GM19025 (cell line): ENCODE results near the gene KCNT2.

Experiments
- ATAC-seq: cut with Tn5 transposase; IDR thresholded peaks from one replicate; pipeline ENCODE4 v1.9.1; 2021; ENCODE audit warnings: mild to moderate bottlenecking, low read depth, moderate library complexity; ENCODE audit not compliant: unreplicated experiment

The KCNT2 gene

DNA sequence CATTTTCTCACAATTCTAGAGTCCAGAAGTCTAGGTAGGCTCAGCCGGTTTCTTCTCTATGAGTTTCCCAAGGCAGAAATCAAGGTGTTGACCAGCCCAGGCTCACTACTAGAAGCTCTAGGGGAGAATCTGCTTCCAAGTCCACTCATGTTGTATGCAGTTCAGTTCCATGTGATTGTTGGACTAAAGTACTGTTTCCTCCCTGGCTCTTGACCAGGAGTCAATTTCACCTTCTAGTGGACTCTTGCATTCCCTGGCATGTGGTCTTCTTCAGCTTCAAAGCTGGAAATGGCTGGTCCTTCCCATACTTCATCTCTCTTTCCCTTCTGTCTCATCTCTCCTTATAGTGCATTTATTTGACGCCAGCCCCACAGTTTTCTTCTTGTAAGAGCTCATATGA, 153.4 kb downstream of the KCNT2 start:
- ATAC-seq = no peak

DNA sequence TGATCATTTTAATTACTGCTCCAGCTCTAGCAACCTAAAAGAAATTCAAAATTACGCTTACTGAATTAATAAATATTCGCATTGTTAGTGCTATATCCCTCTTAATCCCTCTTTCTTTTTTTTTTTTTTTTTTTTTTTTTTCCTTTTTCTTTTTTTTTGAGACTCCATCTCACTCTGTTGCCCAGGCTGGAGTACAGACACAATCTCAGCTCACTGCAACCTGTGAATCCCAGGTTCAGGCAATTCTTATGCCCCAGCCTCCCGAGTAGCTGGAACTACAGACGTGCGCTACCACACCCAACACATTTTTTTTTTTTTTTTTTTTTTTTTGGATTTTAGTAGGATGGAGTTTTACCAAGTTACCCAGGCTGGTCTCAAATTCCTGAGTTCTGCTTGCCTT, 157.1 kb downstream of the KCNT2 start:
- no peak for ATAC-seq

DNA sequence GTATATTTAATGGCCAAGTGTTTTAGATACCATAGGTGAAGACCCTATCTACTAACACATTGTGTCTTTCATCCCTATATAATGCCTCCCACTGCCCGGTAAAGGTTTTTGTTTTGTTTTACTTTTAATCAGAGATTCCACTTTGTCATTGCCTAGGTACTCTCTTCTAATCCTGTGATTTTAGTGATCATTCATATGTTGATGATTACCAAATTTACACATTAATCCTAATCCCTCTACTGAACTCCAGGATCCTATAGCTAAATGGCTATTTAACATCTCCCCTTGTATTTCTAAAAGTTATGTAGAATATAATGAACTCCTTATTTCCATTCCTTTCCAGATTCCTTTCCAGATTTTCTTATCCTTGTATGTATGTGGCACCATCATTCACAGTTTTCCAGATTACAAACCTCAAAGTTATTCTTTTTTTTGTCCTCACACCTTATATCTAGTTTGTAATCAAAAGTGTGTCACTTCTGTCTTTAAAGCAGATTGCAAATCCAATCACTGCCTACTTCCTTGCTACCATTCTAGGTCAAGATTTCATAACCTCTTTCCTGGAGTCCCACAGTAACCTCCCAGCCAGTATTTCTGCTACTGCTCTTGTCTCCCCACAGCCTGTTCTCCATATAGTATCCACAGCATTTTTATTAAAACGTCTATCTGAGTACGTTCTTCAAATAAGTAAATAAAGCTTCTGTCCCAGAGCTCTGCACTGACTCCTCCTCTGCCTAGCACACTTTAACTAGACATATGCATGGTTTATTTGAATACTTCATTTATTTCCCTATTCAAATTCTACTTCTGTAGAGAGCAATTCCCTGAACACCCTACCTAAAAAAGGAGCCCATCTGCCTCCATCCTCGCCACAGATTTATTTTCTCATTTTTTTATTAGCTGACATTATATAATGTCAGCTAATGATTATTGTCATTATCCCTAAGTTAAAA, 157.8 kb downstream of the KCNT2 start:
- no peak for ATAC-seq

DNA sequence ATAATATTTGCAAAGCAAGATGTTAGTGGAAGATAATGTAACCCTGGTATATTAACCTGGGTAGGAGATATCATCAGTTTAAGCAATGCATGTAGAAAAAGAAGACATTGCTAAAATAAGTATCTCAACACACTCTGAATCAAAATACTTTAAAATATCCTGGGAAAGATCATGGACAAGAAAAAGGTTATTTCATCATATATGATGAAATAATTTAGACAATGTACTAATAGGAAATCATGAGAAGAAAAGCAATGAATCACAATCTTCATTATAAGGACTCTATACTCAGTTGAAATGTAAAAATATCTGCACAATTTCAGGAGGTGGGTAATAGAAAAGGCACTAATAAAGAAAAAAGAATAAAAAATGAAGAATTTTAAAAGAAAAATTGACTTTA, 158.8 kb downstream of the KCNT2 start:
- no peak for ATAC-seq

DNA sequence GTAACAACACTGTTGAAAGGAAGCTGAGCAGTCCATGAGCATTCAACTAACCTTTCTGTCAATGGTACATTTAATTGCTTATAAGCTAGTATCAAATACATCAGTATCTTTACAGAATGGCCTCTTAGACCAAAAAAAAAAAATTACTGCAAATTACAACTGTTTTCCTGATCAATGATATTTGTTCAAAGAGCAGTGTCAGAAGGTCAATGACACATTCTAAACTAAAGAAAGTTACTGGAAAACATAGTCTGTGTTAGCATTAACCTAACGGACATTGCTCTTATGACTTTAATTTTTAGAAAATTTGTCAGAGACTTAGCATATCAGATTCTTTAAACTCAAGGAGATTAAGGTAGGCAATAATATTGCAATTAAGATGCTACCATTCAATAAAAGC, 162.5 kb downstream of the KCNT2 start:
- ATAC-seq = no peak

DNA sequence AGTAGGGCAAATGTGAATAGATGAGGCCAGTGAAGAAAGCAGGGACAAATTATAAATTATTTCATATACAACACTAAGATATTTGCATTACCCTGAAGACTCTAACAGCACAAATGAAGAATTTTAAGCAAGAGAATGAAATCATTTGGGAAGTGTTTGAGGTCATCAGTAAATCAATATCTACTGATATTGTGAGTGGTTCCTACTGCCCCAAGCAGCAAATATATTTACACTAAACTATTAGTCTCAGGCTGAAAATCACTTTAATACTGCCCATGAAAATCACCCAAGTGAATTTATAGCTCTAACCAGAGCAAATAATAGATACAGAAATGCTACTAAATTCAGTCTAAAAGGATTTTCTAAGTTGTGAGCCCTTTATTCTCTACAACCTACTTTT, 163.6 kb downstream of the KCNT2 start:
- ATAC-seq = no peak

DNA sequence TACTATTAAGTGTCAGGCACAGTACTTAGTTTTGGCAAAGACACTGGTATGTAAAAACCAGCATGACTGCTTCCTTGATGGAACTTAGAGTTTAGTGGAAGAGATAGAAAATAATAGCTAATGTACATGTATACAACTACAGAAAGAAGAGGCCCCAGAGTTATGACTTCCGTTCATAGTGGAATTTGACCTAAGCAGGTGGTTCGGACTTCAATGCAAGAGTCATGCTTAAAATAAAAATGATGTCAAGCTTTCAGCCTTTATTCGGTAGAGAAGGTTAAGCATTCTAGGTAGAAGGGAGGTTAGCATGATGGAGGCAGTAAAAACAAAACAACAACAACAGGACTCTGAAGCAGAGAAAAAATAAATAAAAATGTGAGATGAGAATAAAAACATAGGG, 165.9 kb downstream of the KCNT2 start:
- no peak for ATAC-seq

DNA sequence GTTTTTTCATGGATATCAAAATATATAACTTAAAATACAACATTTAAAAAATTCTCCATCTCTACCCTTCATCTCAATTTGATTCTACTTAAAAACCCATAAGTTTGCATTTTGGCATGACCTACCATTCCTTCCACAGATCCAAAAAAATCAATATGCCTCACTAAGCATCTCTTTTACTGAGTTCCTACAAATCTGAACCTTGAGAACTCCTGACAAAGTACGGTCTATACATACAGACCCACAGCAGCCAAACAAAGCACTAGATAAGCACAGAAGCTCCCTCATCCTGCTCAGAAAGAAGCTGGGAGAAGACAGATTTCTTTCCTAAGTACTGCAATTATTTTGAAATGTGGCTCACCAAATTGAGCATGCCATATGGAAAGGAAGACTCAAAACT, 167.5 kb downstream of the KCNT2 start:
- ATAC-seq = no peak

DNA sequence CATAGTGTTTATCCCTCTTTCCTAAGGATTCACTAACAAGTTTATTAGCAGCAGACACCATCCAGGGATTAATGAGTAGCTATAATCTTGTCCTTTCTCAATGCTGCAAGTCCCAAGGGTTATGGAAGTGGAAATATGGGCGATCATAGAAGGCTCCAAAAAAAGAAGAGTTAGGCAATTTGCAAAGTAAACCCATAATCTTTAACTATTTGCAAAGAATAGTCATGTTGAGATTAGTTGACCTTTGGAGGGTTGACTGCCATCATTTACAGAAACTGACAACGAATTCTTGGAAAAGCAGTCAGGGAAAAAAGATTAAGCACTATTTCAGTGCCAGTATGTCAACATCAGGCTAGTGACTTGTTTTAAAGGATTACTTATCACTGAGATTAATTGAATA, 169.9 kb downstream of the KCNT2 start:
- no peak for ATAC-seq

DNA sequence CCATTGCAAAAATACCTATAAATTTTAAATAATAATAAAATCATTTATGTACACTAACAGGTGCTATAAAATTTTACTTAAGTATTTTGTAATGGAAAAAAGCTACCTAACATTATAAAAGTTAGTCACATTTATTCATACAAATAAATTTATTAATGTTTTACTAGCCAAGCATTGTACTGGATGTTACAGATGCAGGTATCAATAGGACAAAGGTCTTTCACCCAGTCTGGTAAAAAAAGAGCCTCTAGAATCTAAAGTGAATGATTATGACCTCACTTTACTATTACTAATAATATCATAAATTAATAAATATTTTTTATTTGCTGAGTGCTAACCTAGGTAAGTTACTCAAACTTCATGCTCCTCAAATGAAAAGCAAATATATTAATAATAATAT, 170.6 kb downstream of the KCNT2 start:
- ATAC-seq = no peak

DNA sequence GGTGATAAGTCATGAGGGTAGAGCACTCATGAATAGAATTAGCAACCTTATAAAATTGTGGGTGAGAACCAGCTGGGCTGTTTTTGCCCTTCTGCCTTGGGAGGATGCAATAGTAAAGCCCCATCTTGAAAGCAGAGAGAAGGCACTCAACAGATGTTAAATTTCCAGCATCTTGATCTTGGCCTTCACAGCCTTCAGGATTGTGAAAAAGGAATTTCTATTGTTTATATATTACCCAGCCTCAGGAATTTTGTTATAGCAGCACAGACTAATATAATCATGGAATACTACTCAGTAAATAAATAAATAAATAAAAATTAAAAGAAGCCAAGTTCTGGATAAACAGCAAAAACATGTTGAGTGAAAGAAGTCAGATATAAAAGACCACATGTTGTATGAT, 175.2 kb downstream of the KCNT2 start:
- ATAC-seq = no peak

DNA sequence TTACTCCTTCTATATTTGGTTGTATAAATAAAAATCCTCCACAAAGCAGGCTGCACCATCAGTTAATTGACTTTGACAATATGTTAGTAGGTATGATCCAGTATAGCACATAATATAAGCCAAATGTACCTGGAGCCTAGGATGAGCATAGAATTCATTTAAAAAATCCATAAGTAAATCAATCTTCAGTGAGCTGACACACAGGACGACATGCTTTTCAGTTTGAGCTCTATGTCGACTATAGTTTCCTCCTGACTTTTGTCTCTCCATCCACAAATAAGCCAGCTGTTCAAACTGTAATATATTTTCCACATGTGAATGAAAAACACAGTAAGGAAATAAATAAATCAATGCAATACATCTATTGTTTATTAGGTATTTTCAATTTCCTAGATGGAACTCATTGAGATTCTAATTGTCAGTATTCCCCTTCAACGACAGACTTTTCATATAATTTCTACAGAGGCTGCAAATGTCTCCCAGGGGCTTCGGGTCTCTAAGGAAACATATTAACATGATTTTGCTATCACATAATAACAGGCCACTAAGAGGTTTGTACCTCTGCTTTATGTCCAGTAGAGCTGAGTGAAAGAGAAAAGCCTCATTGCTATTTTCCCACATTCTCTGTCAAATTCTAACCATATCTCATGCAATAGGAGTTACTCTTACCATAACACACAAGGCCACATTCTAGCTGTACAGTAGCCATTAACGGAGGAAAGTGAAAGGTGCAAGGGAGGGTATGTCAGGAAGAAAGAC, 180.1 kb downstream of the KCNT2 start:
- ATAC-seq = no peak

DNA sequence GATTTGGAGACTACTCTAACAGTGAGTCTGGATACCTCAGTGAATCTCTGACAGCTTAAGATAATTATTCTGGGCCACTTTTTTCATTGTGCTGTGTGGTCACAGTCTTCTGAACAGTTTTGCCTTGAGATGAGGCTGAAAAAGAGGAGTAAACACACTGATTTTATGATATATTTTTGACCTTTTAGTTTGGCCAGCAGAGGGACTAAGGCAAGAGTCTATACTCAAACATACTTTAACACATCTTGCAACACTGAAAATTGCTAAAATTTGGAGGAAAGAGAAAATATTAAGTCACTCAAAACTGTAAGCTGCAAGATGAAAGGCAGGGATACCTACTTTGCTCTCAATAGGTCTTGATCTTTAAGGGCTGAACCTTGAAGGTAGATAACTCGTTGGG, 182.7 kb downstream of the KCNT2 start:
- ATAC-seq = no peak

DNA sequence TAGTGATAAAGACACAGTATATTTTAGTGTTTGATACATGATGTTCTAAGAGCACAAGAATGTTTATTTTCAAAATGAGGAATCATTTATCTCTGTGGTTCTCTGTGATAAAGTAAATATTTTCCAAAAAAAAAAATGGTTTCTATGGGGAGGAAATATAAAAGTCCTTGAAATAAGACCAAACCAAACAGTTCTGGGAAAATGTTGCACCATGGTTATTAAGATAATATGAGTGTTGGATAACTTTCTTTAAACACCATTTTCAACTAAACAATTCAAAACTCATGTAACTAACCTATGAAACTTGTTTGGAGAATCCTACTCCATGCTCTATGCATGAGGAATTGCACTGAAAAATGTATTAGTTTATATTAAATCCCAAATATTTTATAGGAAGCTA, 184.6 kb downstream of the KCNT2 start:
- ATAC-seq = no peak

DNA sequence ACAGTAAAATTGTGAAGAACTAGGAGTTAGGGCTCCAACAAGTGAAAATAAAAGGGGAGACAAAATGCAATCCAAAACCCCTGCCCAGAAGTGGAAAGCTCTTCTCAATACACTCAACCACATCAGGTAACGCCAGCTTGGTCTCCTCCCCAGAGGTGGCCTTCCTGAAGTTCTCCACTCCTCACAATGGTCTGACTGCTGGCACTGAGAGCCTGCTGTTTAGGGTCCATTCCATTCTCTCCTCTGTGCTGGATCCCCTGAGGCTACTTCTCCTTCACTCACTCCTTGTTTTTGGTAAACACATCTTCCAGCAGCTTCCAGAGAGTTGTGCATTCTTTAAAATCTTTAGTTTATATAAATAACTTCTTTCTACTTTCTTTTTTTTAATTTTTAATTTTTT, 189.5 kb downstream of the KCNT2 start:
- ATAC-seq = no peak

DNA sequence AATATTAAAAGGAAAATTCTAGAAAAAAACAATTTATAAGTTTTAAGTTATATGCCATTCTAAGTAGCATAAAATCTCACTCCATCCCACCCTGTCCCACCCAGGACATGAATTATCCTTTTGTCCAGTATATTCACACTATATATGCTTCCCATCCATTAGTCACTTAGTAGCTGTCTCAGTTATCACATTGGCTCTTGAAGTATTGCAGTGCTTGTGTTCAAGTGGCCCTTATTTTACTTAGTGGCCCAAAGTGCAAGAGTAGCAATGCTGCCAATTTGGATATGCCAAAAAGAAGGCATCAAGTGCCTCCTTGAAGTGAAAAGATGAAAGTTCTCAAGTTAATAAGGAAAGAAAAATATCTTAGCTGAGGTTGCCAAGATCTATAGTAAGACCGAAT, 192.3 kb downstream of the KCNT2 start:
- ATAC-seq = no peak

DNA sequence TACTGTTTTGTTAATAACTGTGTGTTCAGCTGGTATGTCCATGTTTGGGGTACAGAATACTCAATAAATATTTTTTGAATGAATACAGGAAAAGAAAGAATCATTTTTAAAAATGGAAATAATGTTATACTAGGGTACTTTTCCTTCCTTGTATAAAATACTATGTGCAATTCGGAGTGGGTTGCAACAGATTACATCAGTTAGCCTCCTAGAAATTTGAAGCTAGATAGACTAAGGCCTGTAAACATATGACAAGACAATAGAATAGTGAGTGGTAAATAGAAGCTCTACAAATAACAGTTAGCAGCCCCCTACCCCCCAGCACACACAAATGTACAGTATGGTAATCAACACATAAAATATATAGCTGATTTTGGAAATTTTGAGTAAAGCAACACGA, 195.9 kb downstream of the KCNT2 start:
- ATAC-seq = no peak

DNA sequence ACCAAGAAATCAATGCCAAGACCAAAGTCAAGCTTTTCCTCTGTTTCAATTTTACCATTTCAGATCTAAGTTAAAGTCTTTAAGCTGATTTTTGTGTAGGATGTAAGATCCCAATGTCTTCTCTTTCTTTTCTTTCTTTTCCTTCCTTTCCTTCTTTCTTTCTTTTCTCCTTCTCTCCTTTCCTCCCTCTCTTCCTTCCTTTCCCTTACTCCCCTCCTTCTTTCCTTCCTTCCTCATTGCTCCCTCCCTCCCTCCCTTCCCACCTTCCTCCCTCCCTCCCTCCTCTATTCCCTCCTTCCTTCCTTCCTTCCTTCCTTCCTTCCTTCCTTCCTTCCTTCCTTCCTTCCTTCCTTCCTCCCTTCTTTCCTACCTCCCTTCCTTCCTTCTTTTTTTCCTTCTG, 197.5 kb downstream of the KCNT2 start:
- no peak for ATAC-seq

DNA sequence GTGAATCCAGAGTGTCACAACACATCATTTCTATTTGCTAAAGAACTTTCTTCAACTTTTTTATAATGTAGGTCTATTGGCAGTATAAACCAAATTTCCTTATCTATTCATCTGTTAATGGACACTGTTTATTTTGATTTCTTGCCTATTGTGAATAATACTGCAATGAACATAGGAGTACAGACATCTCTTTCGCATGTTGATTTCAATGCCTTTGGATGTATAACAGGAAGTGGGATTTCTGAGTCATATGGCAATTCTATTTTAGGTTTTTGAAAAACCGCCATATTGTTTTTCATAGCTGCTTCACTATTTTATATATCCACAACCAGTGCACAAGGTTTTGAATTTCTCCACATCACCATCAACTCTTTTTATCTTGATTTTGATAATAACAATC, 198.7 kb downstream of the KCNT2 start:
- ATAC-seq = no peak

DNA sequence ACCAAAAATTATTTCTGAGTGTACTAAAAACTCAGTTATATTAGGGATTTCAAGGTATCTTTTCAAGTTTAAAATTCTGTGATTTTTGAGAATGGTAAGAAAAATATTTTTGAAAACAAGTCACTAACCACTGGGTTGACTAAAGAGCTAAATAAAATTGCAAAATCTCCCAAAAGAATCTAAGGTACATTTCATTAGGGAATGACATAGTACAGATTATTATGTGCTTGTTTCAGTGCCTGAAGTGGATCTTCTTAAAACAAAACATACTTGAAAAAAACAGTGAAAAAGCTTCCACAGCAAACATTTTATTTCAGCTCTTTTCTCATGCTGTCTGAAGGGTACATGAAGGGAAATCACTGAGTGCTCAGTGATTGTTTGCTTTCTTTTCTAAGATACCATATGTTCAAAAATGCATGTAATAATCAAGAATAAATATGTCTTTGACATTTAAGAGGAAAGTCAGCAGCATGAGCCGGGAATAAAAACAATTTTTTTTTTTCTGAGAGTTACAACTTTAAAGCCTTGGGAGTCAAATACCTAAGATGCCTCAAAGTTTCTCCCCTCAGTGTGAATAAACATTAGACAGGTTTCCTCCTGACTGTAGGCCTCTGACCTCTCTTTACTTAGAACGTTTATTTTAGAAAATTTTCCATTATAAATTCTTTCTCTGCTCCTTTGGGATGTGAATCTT, 200.7 kb downstream of the KCNT2 start:
- ATAC-seq = no peak

DNA sequence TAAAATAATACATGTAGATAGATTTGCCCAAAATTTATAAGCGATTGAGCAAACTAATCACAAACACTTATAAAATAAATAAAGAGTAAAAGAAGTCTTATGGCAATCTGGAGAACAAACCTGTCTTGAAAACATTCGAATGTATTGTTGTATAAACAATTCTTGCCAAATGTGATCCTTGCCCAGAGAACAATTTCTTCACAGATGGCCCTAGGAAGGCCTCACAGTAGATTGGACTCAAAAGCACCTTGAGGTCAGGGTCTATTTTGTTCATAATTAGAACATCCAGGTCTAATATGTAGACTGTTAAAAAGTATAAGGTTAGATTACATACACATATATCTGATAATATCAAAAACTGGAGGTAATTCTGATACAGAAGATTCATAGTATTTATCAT, 202.4 kb downstream of the KCNT2 start:
- no peak for ATAC-seq
